ENCODE data around the gene PRDM11.

Gene PRDM11

DNA sequence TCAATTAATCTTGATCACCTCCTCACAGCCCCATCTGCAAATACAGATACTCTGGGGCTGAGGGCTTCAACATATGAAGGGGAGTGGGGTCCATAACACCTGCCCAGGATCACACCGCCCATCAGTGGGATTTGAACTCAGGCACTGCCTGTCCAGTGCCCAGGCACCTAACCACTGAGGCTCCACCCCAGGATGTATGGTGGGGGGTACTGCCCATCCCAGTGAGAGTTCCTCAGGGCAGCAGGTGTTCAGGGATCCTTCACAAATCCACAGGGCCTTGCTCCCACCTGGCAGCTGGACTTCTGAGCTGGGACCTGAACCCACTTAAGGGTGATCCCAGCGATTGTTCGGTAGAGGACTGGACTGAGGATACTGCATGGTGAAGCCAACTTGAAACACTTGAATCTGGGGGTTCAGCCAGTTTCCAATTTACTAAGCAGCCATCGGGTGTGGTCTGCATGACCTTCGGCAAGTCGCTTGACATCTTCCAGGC is 33.3 kb downstream of the PRDM11 start:
- Histone ChIP-seq H3K4me3 (ENCODE audit: low read depth, low read length) (peak overlapping the region; percentile 56), H3K27ac (ENCODE audit: low read depth, low read length) (no peak overlapping the region), H3K4me1 (ENCODE audit: control insufficient read depth, insufficient read depth, low read length) (peaks cover 15% of the 10 kb centered on the region)

DNA sequence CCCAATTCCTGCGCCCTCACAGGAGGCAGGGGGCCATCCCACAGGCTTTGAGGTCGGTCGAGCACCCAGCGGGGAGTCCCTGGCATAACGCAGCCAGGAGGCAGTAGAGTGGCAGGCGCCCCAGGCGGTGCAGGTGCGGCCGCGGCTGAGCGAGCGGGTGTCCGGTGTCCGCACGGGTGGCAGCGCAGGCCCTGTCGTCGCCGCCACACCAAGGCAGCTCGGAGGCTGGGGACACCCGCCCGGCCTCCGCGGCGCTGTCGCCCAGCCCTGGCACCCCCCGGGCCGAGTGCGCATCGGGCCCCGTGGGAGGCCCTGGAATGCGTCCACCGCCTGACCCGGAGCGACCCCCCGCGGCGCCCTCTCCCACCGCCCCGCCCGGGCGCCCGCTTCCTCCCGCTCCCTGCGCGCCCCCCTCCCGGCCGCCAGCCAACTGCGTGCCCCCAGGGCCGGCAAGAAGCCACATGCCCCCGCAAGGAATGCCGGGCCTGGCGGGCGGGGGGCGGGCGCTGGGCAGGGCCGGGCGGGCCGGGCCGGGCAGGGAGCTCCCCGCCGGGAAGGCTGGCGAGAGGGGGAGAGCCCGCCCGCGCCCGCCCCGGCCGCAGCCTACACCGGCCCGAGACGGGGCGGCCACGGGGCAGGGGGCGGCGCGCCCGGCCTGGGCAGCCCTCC is 33.9 kb downstream of the PRDM11 start:
- H3K4me1 ChIP-seq (ENCODE audit: control insufficient read depth, insufficient read depth, low read length), result peaks cover 15% of the 10 kb centered on the region
- H3K36me3 ChIP-seq (ENCODE audit: control insufficient read depth, insufficient read depth, low read length), result peaks cover 9% of the 10 kb centered on the region; the same call in 1 of the 2 replicates
- peak overlapping the region; percentile 45 for H3K9ac ChIP-seq (ENCODE audit: low read length)
- H3K27me3 ChIP-seq (ENCODE audit: control insufficient read depth, insufficient read depth, low read length), result peaks cover 10% of the 10 kb centered on the region; the same call in 1 of the 2 replicates
- no peak overlapping the region for H3K27ac ChIP-seq (ENCODE audit: low read depth, low read length)
- H3K4me3 ChIP-seq (ENCODE audit: low read depth, low read length), result peak overlapping the region; percentile 68
- H3K9me3 ChIP-seq (ENCODE audit: control insufficient read depth, insufficient read depth, low read depth, low read length), result no peaks in the 10 kb centered on the region

More for the DNA sequence above, 33.3 kb downstream of the PRDM11 start:
- Histone ChIP-seq H3K9me3 (ENCODE audit: control insufficient read depth, insufficient read depth, low read depth, low read length) (no peaks in the 10 kb centered on the region), H3K36me3 (ENCODE audit: control insufficient read depth, insufficient read depth, low read length) (peaks cover 9% of the 10 kb centered on the region; the same call in 1 of the 2 replicates), H3K9ac (ENCODE audit: low read length) (peak overlapping the region; percentile 45), H3K27me3 (ENCODE audit: control insufficient read depth, insufficient read depth, low read length) (peaks cover 10% of the 10 kb centered on the region; the same call in 1 of the 2 replicates)

GRCh38 chr11:45180848-45181192 is 34.4 kb downstream of the PRDM11 start:
- peak overlapping the region; percentile 68 for H3K4me3 ChIP-seq (ENCODE audit: low read depth, low read length)
- H3K27ac ChIP-seq (ENCODE audit: low read depth, low read length), result peak overlapping the region; percentile 55; the same call in 1 of the 2 replicates
- H3K4me1 ChIP-seq (ENCODE audit: control insufficient read depth, insufficient read depth, low read length), result peaks cover 15% of the 10 kb centered on the region

GRCh38 chr11:45181193-45181888 is 34.9 kb downstream of the PRDM11 start:
- Histone ChIP-seq H3K27ac (ENCODE audit: low read depth, low read length) (peak overlapping the region; percentile 55; the same call in 1 of the 2 replicates), H3K36me3 (ENCODE audit: control insufficient read depth, insufficient read depth, low read length) (peaks cover 9% of the 10 kb centered on the region; the same call in 1 of the 2 replicates), H3K9me3 (ENCODE audit: control insufficient read depth, insufficient read depth, low read depth, low read length) (no peaks in the 10 kb centered on the region), H3K9ac (ENCODE audit: low read length) (peak overlapping the region; percentile 45), H3K4me3 (ENCODE audit: low read depth, low read length) (peak overlapping the region; percentile 68), H3K27me3 (ENCODE audit: control insufficient read depth, insufficient read depth, low read length) (peaks cover 10% of the 10 kb centered on the region; the same call in 1 of the 2 replicates), H3K4me1 (ENCODE audit: control insufficient read depth, insufficient read depth, low read length) (peaks cover 15% of the 10 kb centered on the region)

More at GRCh38 chr11:45180848-45181192, 34.4 kb downstream of the PRDM11 start:
- Histone ChIP-seq H3K36me3 (ENCODE audit: control insufficient read depth, insufficient read depth, low read length) (peaks cover 9% of the 10 kb centered on the region; the same call in 1 of the 2 replicates), H3K9ac (ENCODE audit: low read length) (peak overlapping the region; percentile 45), H3K9me3 (ENCODE audit: control insufficient read depth, insufficient read depth, low read depth, low read length) (no peaks in the 10 kb centered on the region), H3K27me3 (ENCODE audit: control insufficient read depth, insufficient read depth, low read length) (peaks cover 10% of the 10 kb centered on the region; the same call in 1 of the 2 replicates)

- no peak overlapping the region for H3K4me3 ChIP-seq (ENCODE audit: low read depth, low read length)
- peaks cover 15% of the 10 kb centered on the region for H3K4me1 ChIP-seq (ENCODE audit: control insufficient read depth, insufficient read depth, low read length)
- peaks cover 10% of the 10 kb centered on the region; the same call in 1 of the 2 replicates for H3K27me3 ChIP-seq (ENCODE audit: control insufficient read depth, insufficient read depth, low read length)
- no peak overlapping the region for H3K27ac ChIP-seq (ENCODE audit: low read depth, low read length)
- H3K36me3 ChIP-seq (ENCODE audit: control insufficient read depth, insufficient read depth, low read length), result peaks cover 13% of the 10 kb centered on the region; the same call in 1 of the 2 replicates
- H3K9me3 ChIP-seq (ENCODE audit: control insufficient read depth, insufficient read depth, low read depth, low read length), result no peaks in the 10 kb centered on the region
- H3K9ac ChIP-seq (ENCODE audit: low read length), result no peak overlapping the region
Observed at GRCh38 chr11:45181889-45182550, 35.6 kb downstream of the PRDM11 start.

GRCh38 chr11:45182902-45183301 is 36.5 kb downstream of the PRDM11 start:
- Histone ChIP-seq H3K4me3 (ENCODE audit: low read depth, low read length) (no peak overlapping the region), H3K27me3 (ENCODE audit: control insufficient read depth, insufficient read depth, low read length) (peaks cover 10% of the 10 kb centered on the region; the same call in 1 of the 2 replicates), H3K4me1 (ENCODE audit: control insufficient read depth, insufficient read depth, low read length) (peaks cover 15% of the 10 kb centered on the region), H3K36me3 (ENCODE audit: control insufficient read depth, insufficient read depth, low read length) (peaks cover 14% of the 10 kb centered on the region; the same call in 1 of the 2 replicates), H3K27ac (ENCODE audit: low read depth, low read length) (no peak overlapping the region), H3K9me3 (ENCODE audit: control insufficient read depth, insufficient read depth, low read depth, low read length) (no peaks in the 10 kb centered on the region), H3K9ac (ENCODE audit: low read length) (no peak overlapping the region)

DNA sequence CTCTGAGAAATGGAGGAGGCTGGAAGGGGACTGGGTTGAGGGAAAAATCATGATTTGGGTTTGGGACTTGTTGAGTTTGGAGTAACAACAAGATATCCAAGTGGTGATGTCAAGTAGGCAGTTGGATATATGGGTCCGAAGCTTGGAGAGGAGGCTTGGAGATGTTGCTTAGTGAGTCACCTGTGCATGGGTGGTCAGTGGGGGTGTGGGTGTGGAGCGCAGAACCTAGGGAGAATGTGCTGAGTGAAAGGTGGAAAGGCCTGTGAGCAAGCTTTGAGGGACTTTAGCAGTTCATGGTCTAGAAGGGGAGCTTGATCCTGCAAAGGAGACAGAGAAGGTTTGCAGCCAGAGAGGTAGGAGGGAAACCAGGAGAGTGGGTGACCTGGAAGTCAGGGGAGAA is 38.2 kb downstream of the PRDM11 start:
- H3K27ac ChIP-seq (ENCODE audit: low read depth, low read length), result no peak overlapping the region
- no peaks in the 10 kb centered on the region for H3K9me3 ChIP-seq (ENCODE audit: control insufficient read depth, insufficient read depth, low read depth, low read length)
- H3K27me3 ChIP-seq (ENCODE audit: control insufficient read depth, insufficient read depth, low read length), result peaks cover 3% of the 10 kb centered on the region; the same call in 1 of the 2 replicates
- H3K4me3 ChIP-seq (ENCODE audit: low read depth, low read length), result no peak overlapping the region
- peaks cover 14% of the 10 kb centered on the region for H3K4me1 ChIP-seq (ENCODE audit: control insufficient read depth, insufficient read depth, low read length)
- no peak overlapping the region for H3K9ac ChIP-seq (ENCODE audit: low read length)
- H3K36me3 ChIP-seq (ENCODE audit: control insufficient read depth, insufficient read depth, low read length), result peaks cover 17% of the 10 kb centered on the region; the same call in 1 of the 2 replicates

- H3K9ac ChIP-seq (ENCODE audit: low read length), result peak overlapping the region; percentile 58
- H3K36me3 ChIP-seq (ENCODE audit: control insufficient read depth, insufficient read depth, low read length), result peaks cover 17% of the 10 kb centered on the region; the same call in 1 of the 2 replicates
- no peak overlapping the region for H3K27ac ChIP-seq (ENCODE audit: low read depth, low read length)
- H3K4me3 ChIP-seq (ENCODE audit: low read depth, low read length), result no peak overlapping the region
- H3K27me3 ChIP-seq (ENCODE audit: control insufficient read depth, insufficient read depth, low read length), result no peaks in the 10 kb centered on the region
- H3K9me3 ChIP-seq (ENCODE audit: control insufficient read depth, insufficient read depth, low read depth, low read length), result no peaks in the 10 kb centered on the region
- peaks cover 10% of the 10 kb centered on the region; the same call in 1 of the 2 replicates for H3K4me1 ChIP-seq (ENCODE audit: control insufficient read depth, insufficient read depth, low read length)
Observed at GRCh38 chr11:45185228-45185729, 38.8 kb downstream of the PRDM11 start.

DNA sequence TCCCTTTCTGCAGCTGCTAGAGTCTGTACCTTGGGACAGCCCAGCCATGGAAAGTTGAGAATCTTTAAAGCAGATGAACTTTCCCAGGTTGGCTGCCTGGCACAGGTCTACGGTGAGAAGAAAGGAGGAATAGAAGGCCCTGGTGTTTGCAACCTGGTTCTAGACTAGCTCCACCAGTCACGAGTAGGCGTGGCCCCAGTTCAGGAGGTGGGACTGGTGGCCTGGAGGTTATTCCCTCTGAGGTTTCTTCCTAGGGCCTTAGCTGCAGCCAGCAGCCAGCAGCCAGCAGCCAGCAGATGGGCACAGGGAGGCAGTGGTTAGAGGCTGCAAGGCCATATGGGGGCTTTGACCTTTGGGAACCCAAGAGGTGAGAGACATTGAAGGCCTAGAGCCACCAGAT is 40.9 kb downstream of the PRDM11 start:
- H3K9me3 ChIP-seq (ENCODE audit: control insufficient read depth, insufficient read depth, low read depth, low read length), result peaks cover 3% of the 10 kb centered on the region; the same call in 1 of the 2 replicates
- no peak overlapping the region for H3K27ac ChIP-seq (ENCODE audit: low read depth, low read length)
- H3K9ac ChIP-seq (ENCODE audit: low read length), result no peak overlapping the region
- no peaks in the 10 kb centered on the region for H3K27me3 ChIP-seq (ENCODE audit: control insufficient read depth, insufficient read depth, low read length)
- no peaks in the 10 kb centered on the region; the same call in 1 of the 2 replicates for H3K4me1 ChIP-seq (ENCODE audit: control insufficient read depth, insufficient read depth, low read length)
- H3K4me3 ChIP-seq (ENCODE audit: low read depth, low read length), result no peak overlapping the region
- peaks cover 17% of the 10 kb centered on the region; the same call in 1 of the 2 replicates for H3K36me3 ChIP-seq (ENCODE audit: control insufficient read depth, insufficient read depth, low read length)

DNA sequence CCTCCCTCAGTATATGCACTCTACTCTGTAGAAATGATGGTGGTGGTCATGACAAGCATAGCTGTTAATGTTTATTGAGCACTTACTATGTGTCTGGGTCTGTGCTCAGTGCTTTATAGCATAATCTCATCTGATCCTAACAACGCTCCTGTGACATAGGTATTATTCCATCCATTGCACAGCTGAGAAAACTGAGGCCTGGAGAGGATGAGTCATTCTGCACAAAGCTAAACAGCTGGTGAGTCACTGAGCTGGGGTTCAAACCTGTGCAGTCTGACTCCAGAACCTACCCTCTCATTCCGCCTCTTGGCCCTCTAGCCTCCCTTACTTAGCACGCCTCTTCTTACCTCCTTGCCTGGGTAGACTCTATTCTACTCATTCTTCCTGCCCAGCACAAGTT is 41.7 kb downstream of the PRDM11 start:
- no peaks in the 10 kb centered on the region for H3K27me3 ChIP-seq (ENCODE audit: control insufficient read depth, insufficient read depth, low read length)
- no peak overlapping the region for H3K4me3 ChIP-seq (ENCODE audit: low read depth, low read length)
- peaks cover 3% of the 10 kb centered on the region; the same call in 1 of the 2 replicates for H3K9me3 ChIP-seq (ENCODE audit: control insufficient read depth, insufficient read depth, low read depth, low read length)
- H3K27ac ChIP-seq (ENCODE audit: low read depth, low read length), result no peak overlapping the region
- no peaks in the 10 kb centered on the region; the same call in 1 of the 2 replicates for H3K4me1 ChIP-seq (ENCODE audit: control insufficient read depth, insufficient read depth, low read length)
- no peak overlapping the region for H3K9ac ChIP-seq (ENCODE audit: low read length)
- H3K36me3 ChIP-seq (ENCODE audit: control insufficient read depth, insufficient read depth, low read length), result peaks cover 17% of the 10 kb centered on the region; the same call in 1 of the 2 replicates
